B cell (primary cell): ENCODE measurements around the gene CD8A. TPM values are rescaled to one million over a fixed set of nuclear protein-coding genes. Genes with fewer than 3 reads are reported as not detected.
A peak's percentile ranks its signal among the peaks of the same experiment; 100 is the strongest.

Source experiments
- ATAC-seq: fragments of 200-7000 bp; cut with Tn5 transposase; one replicate; pipeline ENCODE4 v1.10.0; 2021; ENCODE audit warnings: low read depth, mild to moderate bottlenecking, moderate number of reproducible peaks, moderate library complexity
- CTCF ChIA-PET: fragments of 350-600 bp; sonication (Branson Sonifier 250); formaldehyde crosslinking; loops from one replicate; lab custom pipeline; 2021; ENCODE audit warnings: antibody characterized with exemption, inconsistent platforms; lab: Charles Lee
- POLR2A ChIA-PET: fragments of 350-600 bp; sonication (Branson Sonifier 250); formaldehyde crosslinking; loops from one replicate; lab custom pipeline; 2021; ENCODE audit warnings: antibody characterized with exemption; lab: Charles Lee
- DNase-seq: peaks from one replicate; pipeline ENCODE4 v3.0.0; 2013
- H2AFZ ChIP-seq: 2 replicates; pipeline ENCODE4 v1.6.1; 2012; ENCODE audit warnings: mild to moderate bottlenecking, low read depth, low read length; ENCODE audit not compliant: insufficient read depth, poor library complexity, severe bottlenecking
- H3K27ac ChIP-seq, 2 donors: 1 replicate in 1 of 2; 2 replicates in 1 of 2; pipeline ENCODE4 v1.5.1; 2012 to 2013; ENCODE audit warnings: low read length in 2 of 2, mild to moderate bottlenecking in 2 of 2, moderate library complexity in 1 of 2
- H3K27me3 ChIP-seq, 4 experiments: fragments of 200-600 bp in 1 of 4; sonication (generic) in 1 of 4; replicated peaks in 1 of 4; 1 replicate in 2 of 4; 2 replicates in 2 of 4; pipeline versions ENCODE4 v1.6.1 to v1.7.0; 2013 to 2016; ENCODE audit warnings: low read length in 3 of 4, mild to moderate bottlenecking in 2 of 4, mixed read lengths in 1 of 4, moderate library complexity in 1 of 4; ENCODE audit not compliant: insufficient read depth in 4 of 4, control insufficient read depth in 3 of 4; ENCODE audit errors: control extremely low read depth in 1 of 4
- H3K36me3 ChIP-seq, 2 experiments: replicated peaks in 1 of 2; 1 replicate in 1 of 2; 2 replicates in 1 of 2; pipeline versions ENCODE4 v1.6.1 to v1.7.1; 2013; ENCODE audit warnings: low read length in 1 of 2; ENCODE audit not compliant: insufficient read depth in 2 of 2, control insufficient read depth in 1 of 2; ENCODE audit errors: control extremely low read depth in 1 of 2, extremely low read depth in 1 of 2
- H3K4me1 ChIP-seq, 2 donors: fragments of 200-600 bp in 1 of 2; sonication (generic) in 1 of 2; 1 replicate in 1 of 2; 2 replicates in 1 of 2; pipeline versions ENCODE4 v1.5.1 to v1.6.1; 2013 to 2017; ENCODE audit warnings: low read length in 2 of 2; ENCODE audit not compliant: control insufficient read depth in 2 of 2, insufficient read depth in 2 of 2
- H3K4me2 ChIP-seq: replicated peaks from 2 replicates; pipeline ENCODE3; 2012; ENCODE audit warnings: mild to moderate bottlenecking, low read depth, low read length; ENCODE audit not compliant: poor library complexity, severe bottlenecking
- H3K4me3 ChIP-seq, 5 experiments: fragments of 200-600 bp in 1 of 5; sonication (generic) in 1 of 5; 1 replicate in 3 of 5; 2 replicates in 2 of 5; pipeline versions ENCODE4 v1.5.1 to v1.7.0; 2011 to 2016; ENCODE audit warnings: low read length in 4 of 5, mild to moderate bottlenecking in 4 of 5, low read depth in 2 of 5, control low read depth in 1 of 5, moderate library complexity in 1 of 5; ENCODE audit not compliant: insufficient read depth in 1 of 5; ENCODE audit errors: control extremely low read depth in 1 of 5, extremely low read depth in 1 of 5
- H3K79me2 ChIP-seq: fragments of 200-600 bp; sonication (generic); one replicate; pipeline ENCODE4 v1.6.0; 2016; ENCODE audit warnings: low read length; ENCODE audit not compliant: control insufficient read depth, insufficient read depth
- H3K9ac ChIP-seq: fragments of 200-600 bp; sonication (generic); 2 replicates; pipeline ENCODE4 v1.6.1; 2017; ENCODE audit warnings: mild to moderate bottlenecking, low read length, moderate library complexity
- H3K9me3 ChIP-seq, 3 donors: one replicate each; pipeline versions ENCODE4 v1.6.1 to v1.7.1; 2013; ENCODE audit warnings: low read length in 2 of 3; ENCODE audit not compliant: control insufficient read depth in 2 of 3, insufficient read depth in 1 of 3; ENCODE audit errors: control extremely low read depth in 1 of 3
- H4K20me1 ChIP-seq: 2 replicates; pipeline ENCODE4 v1.6.0; 2012; ENCODE audit warnings: mild to moderate bottlenecking, low read length; ENCODE audit not compliant: insufficient read depth, control insufficient read depth, poor library complexity, severe bottlenecking
- H3K27ac Mint-ChIP-seq: one replicate; pipeline ENCODE4 v1.8.0; 2021; ENCODE audit warnings: mixed read lengths
- H3K27me3 Mint-ChIP-seq: one replicate; pipeline ENCODE4 v1.8.0; 2021; ENCODE audit warnings: mixed read lengths
- H3K4me1 Mint-ChIP-seq: one replicate; pipeline ENCODE4 v1.8.0; 2021; ENCODE audit warnings: mixed read lengths
- H3K4me3 Mint-ChIP-seq: one replicate; pipeline ENCODE4 v1.8.0; 2021; ENCODE audit warnings: mixed read lengths
- H3K9me3 Mint-ChIP-seq: one replicate; pipeline ENCODE4 v1.8.0; 2022; ENCODE audit warnings: mixed read lengths; ENCODE audit not compliant: insufficient read depth
- CTCF ChIP-seq: fragments of 200-600 bp; IDR thresholded peaks from one replicate; pipeline ENCODE4 v1.8.0; 2022; ENCODE audit warnings: antibody characterized with exemption, mild to moderate bottlenecking
- EZH2 ChIP-seq: IDR thresholded peaks from 2 replicates; pipeline ENCODE4 v1.6.1; 2012; ENCODE audit warnings: borderline replicate concordance, low read depth, mild to moderate bottlenecking, moderate library complexity, low read length; ENCODE audit not compliant: insufficient read depth, poor library complexity, severe bottlenecking
- WGBS: methylation state at CpG from one replicate; pipeline ENCODE4 v1.1.5; 2013; ENCODE audit warnings: missing lambda C conversion rate; ENCODE audit not compliant: insufficient coverage; 5-methylcytosine and 5-hydroxymethylcytosine counted together
- intact Hi-C: fragments of 100-400 bp; cut with micrococcal nuclease; formaldehyde crosslinking; loops from one replicate; pipeline ENCODE4 v1.10.0; 2022
- polyA plus RNA-seq: library from polyadenylated mRNA; depleted of rRNA; stranded (reverse); fragments of >200 nt; gene quantifications from 2 replicates; pipeline ENCODE4 v1.2.3, GENCODE V29; 2012
- total RNA-seq, 2 donors: library from RNA; stranded (reverse); fragments of 120-200 nt in 1 of 2; gene quantifications; 1 replicate in 1 of 2; 2 replicates in 1 of 2; pipeline versions ENCODE4 v1.2.3 to v1.2.4, GENCODE V29; 2013 to 2022

CD8A gene
- total and polyA plus RNA-seq, 2 donors (not counting 1 experiment from before 2014, with no cell fraction given), result 0.49 to 0.76 TPM

- Histone ChIP-seq H3K4me1 (peaks cover 5 to 12% of the 10 kb centered on the region in 2 donors), H3K4me3 (no peak overlapping the region), H3K27ac (no peak overlapping the region), H4K20me1 (peaks cover 56% of the 10 kb centered on the region), H3K36me3 (peaks cover 4 to 37% of the 10 kb centered on the region in 2 experiments), H3K79me2 (peaks cover 94% of the 10 kb centered on the region), H3K4me2 (no peak overlapping the region), H3K27me3 (no peaks in the 10 kb centered on the region), H2AFZ (no peak overlapping the region), H3K9me3 (peaks cover 0 to 7% (median 3%) of the 10 kb centered on the region in 3 donors), H3K9ac (no peak overlapping the region)
- CTCF ChIA-PET, result interaction anchor here (0.6 to 1.5 kb wide), 3 partner anchors 15 to 47 kb away, joined by 3 to 8 read pairs (median 5); no protein-coding TSS in a partner anchor
- no peak overlapping the region for H3K4me3 Mint-ChIP-seq
- TF ChIP-seq EZH2 (no peak), CTCF (no peak)
- peaks cover 5% of the 10 kb centered on the region for H3K9me3 Mint-ChIP-seq
- DNase-seq (peak; percentile 51), ATAC-seq (peak; percentile 81)
- POLR2A ChIA-PET, result no interaction called here
- H3K27me3 Mint-ChIP-seq, result no peaks in the 10 kb centered on the region
- H3K27ac Mint-ChIP-seq, result peak overlapping the region; percentile 29
- peaks cover 50% of the 10 kb centered on the region for H3K4me1 Mint-ChIP-seq
- no CpG with 5 or more reads among the region's 9 CpGs for WGBS
- intact Hi-C loops, result no loop called here
Observed at GRCh38 chr2:86747711-86748639, 42.7 kb downstream of the CD8A start.

- Histone ChIP-seq H3K27me3 (no peaks in the 10 kb centered on the region), H4K20me1 (peaks cover 59% of the 10 kb centered on the region), H2AFZ (no peak overlapping the region), H3K9me3 (peaks cover 0 to 7% (median 3%) of the 10 kb centered on the region in 3 donors), H3K4me3 (no peak overlapping the region), H3K36me3 (peaks cover 4 to 30% of the 10 kb centered on the region in 2 experiments), H3K4me1 (peaks cover 5 to 12% of the 10 kb centered on the region in 2 donors), H3K9ac (no peak overlapping the region), H3K27ac (peak overlapping the region in 1 of 2 donors; percentile 39), H3K79me2 (peaks cover 86% of the 10 kb centered on the region), H3K4me2 (no peak overlapping the region)
- TF ChIP-seq CTCF (no peak), EZH2 (no peak)
- ChIA-PET POLR2A (no interaction called here), CTCF (no interaction called here)
- peaks cover 5% of the 10 kb centered on the region for H3K9me3 Mint-ChIP-seq
- ATAC-seq, result no peak
- H3K27me3 Mint-ChIP-seq, result no peaks in the 10 kb centered on the region
- peaks cover 53% of the 10 kb centered on the region for H3K4me1 Mint-ChIP-seq
- H3K4me3 Mint-ChIP-seq, result no peak overlapping the region
- intact Hi-C loops, result no loop called here
- DNase-seq, result no peak
- peak overlapping the region; percentile 44 for H3K27ac Mint-ChIP-seq
Observed at GRCh38 chr2:86746939-86747338, 43.8 kb downstream of the CD8A start.
